B cell (primary cell): ENCODE measurements around the gene PLXNB1. TPM values are rescaled to one million over a fixed set of nuclear protein-coding genes. Genes with fewer than 3 reads are reported as not detected.

Source experiments
- ATAC-seq: fragments of 200-7000 bp; cut with Tn5 transposase; one replicate; pipeline ENCODE4 v1.10.0; 2021; ENCODE audit warnings: low read depth, mild to moderate bottlenecking, moderate number of reproducible peaks, moderate library complexity
- CTCF ChIA-PET: fragments of 350-600 bp; sonication (Branson Sonifier 250); formaldehyde crosslinking; loops from one replicate; lab custom pipeline; 2021; ENCODE audit warnings: antibody characterized with exemption, inconsistent platforms; lab: Charles Lee
- POLR2A ChIA-PET: fragments of 350-600 bp; sonication (Branson Sonifier 250); formaldehyde crosslinking; loops from one replicate; lab custom pipeline; 2021; ENCODE audit warnings: antibody characterized with exemption; lab: Charles Lee
- DNase-seq: peaks from one replicate; pipeline ENCODE4 v3.0.0; 2013
- H2AFZ ChIP-seq: 2 replicates; pipeline ENCODE4 v1.6.1; 2012; ENCODE audit warnings: mild to moderate bottlenecking, low read depth, low read length; ENCODE audit not compliant: insufficient read depth, poor library complexity, severe bottlenecking
- H3K27ac ChIP-seq, 2 donors: 1 replicate in 1 of 2; 2 replicates in 1 of 2; pipeline ENCODE4 v1.5.1; 2012 to 2013; ENCODE audit warnings: low read length in 2 of 2, mild to moderate bottlenecking in 2 of 2, moderate library complexity in 1 of 2
- H3K27me3 ChIP-seq, 4 experiments: fragments of 200-600 bp in 1 of 4; sonication (generic) in 1 of 4; replicated peaks in 1 of 4; 1 replicate in 2 of 4; 2 replicates in 2 of 4; pipeline versions ENCODE4 v1.6.1 to v1.7.0; 2013 to 2016; ENCODE audit warnings: low read length in 3 of 4, mild to moderate bottlenecking in 2 of 4, mixed read lengths in 1 of 4, moderate library complexity in 1 of 4; ENCODE audit not compliant: insufficient read depth in 4 of 4, control insufficient read depth in 3 of 4; ENCODE audit errors: control extremely low read depth in 1 of 4
- H3K36me3 ChIP-seq, 2 experiments: replicated peaks in 1 of 2; 1 replicate in 1 of 2; 2 replicates in 1 of 2; pipeline versions ENCODE4 v1.6.1 to v1.7.1; 2013; ENCODE audit warnings: low read length in 1 of 2; ENCODE audit not compliant: insufficient read depth in 2 of 2, control insufficient read depth in 1 of 2; ENCODE audit errors: control extremely low read depth in 1 of 2, extremely low read depth in 1 of 2
- H3K4me1 ChIP-seq, 2 donors: fragments of 200-600 bp in 1 of 2; sonication (generic) in 1 of 2; 1 replicate in 1 of 2; 2 replicates in 1 of 2; pipeline versions ENCODE4 v1.5.1 to v1.6.1; 2013 to 2017; ENCODE audit warnings: low read length in 2 of 2; ENCODE audit not compliant: control insufficient read depth in 2 of 2, insufficient read depth in 2 of 2
- H3K4me2 ChIP-seq: replicated peaks from 2 replicates; pipeline ENCODE3; 2012; ENCODE audit warnings: mild to moderate bottlenecking, low read depth, low read length; ENCODE audit not compliant: poor library complexity, severe bottlenecking
- H3K4me3 ChIP-seq, 5 experiments: fragments of 200-600 bp in 1 of 5; sonication (generic) in 1 of 5; 1 replicate in 3 of 5; 2 replicates in 2 of 5; pipeline versions ENCODE4 v1.5.1 to v1.7.0; 2011 to 2016; ENCODE audit warnings: low read length in 4 of 5, mild to moderate bottlenecking in 4 of 5, low read depth in 2 of 5, control low read depth in 1 of 5, moderate library complexity in 1 of 5; ENCODE audit not compliant: insufficient read depth in 1 of 5; ENCODE audit errors: control extremely low read depth in 1 of 5, extremely low read depth in 1 of 5
- H3K79me2 ChIP-seq: fragments of 200-600 bp; sonication (generic); one replicate; pipeline ENCODE4 v1.6.0; 2016; ENCODE audit warnings: low read length; ENCODE audit not compliant: control insufficient read depth, insufficient read depth
- H3K9ac ChIP-seq: fragments of 200-600 bp; sonication (generic); 2 replicates; pipeline ENCODE4 v1.6.1; 2017; ENCODE audit warnings: mild to moderate bottlenecking, low read length, moderate library complexity
- H3K9me3 ChIP-seq, 3 donors: one replicate each; pipeline versions ENCODE4 v1.6.1 to v1.7.1; 2013; ENCODE audit warnings: low read length in 2 of 3; ENCODE audit not compliant: control insufficient read depth in 2 of 3, insufficient read depth in 1 of 3; ENCODE audit errors: control extremely low read depth in 1 of 3
- H4K20me1 ChIP-seq: 2 replicates; pipeline ENCODE4 v1.6.0; 2012; ENCODE audit warnings: mild to moderate bottlenecking, low read length; ENCODE audit not compliant: insufficient read depth, control insufficient read depth, poor library complexity, severe bottlenecking
- H3K27ac Mint-ChIP-seq: one replicate; pipeline ENCODE4 v1.8.0; 2021; ENCODE audit warnings: mixed read lengths
- H3K27me3 Mint-ChIP-seq: one replicate; pipeline ENCODE4 v1.8.0; 2021; ENCODE audit warnings: mixed read lengths
- H3K4me1 Mint-ChIP-seq: one replicate; pipeline ENCODE4 v1.8.0; 2021; ENCODE audit warnings: mixed read lengths
- H3K4me3 Mint-ChIP-seq: one replicate; pipeline ENCODE4 v1.8.0; 2021; ENCODE audit warnings: mixed read lengths
- H3K9me3 Mint-ChIP-seq: one replicate; pipeline ENCODE4 v1.8.0; 2022; ENCODE audit warnings: mixed read lengths; ENCODE audit not compliant: insufficient read depth
- CTCF ChIP-seq: fragments of 200-600 bp; IDR thresholded peaks from one replicate; pipeline ENCODE4 v1.8.0; 2022; ENCODE audit warnings: antibody characterized with exemption, mild to moderate bottlenecking
- EZH2 ChIP-seq: IDR thresholded peaks from 2 replicates; pipeline ENCODE4 v1.6.1; 2012; ENCODE audit warnings: borderline replicate concordance, low read depth, mild to moderate bottlenecking, moderate library complexity, low read length; ENCODE audit not compliant: insufficient read depth, poor library complexity, severe bottlenecking
- WGBS: methylation state at CpG from one replicate; pipeline ENCODE4 v1.1.5; 2013; ENCODE audit warnings: missing lambda C conversion rate; ENCODE audit not compliant: insufficient coverage; 5-methylcytosine and 5-hydroxymethylcytosine counted together
- intact Hi-C: fragments of 100-400 bp; cut with micrococcal nuclease; formaldehyde crosslinking; loops from one replicate; pipeline ENCODE4 v1.10.0; 2022
- polyA plus RNA-seq: library from polyadenylated mRNA; depleted of rRNA; stranded (reverse); fragments of >200 nt; gene quantifications from 2 replicates; pipeline ENCODE4 v1.2.3, GENCODE V29; 2012
- total RNA-seq, 2 donors: library from RNA; stranded (reverse); fragments of 120-200 nt in 1 of 2; gene quantifications; 1 replicate in 1 of 2; 2 replicates in 1 of 2; pipeline versions ENCODE4 v1.2.3 to v1.2.4, GENCODE V29; 2013 to 2022

Gene PLXNB1
- total and polyA plus RNA-seq, 2 donors (not counting 1 experiment from before 2014, with no cell fraction given): 0.95 to 5.0 TPM

- 91% methylated on average over 8 of the region's 9 CpGs for WGBS
- POLR2A ChIA-PET: no interaction called here
- Histone ChIP-seq H4K20me1 (no peaks in the 10 kb centered on the region), H3K9me3 (no peaks in the 10 kb centered on the region), H2AFZ (no peak overlapping the region), H3K4me3 (no peak overlapping the region), H3K27ac (no peak overlapping the region), H3K79me2 (no peaks in the 10 kb centered on the region), H3K9ac (no peak overlapping the region), H3K4me1 (no peaks in the 10 kb centered on the region), H3K36me3 (no peaks in the 10 kb centered on the region), H3K4me2 (no peak overlapping the region), H3K27me3 (peaks cover 0 to 6% (median 2%) of the 10 kb centered on the region in 4 experiments)
- intact Hi-C loops: no loop called here
- TF ChIP-seq CTCF (no peak), EZH2 (no peak)
- no peaks in the 10 kb centered on the region for H3K9me3 Mint-ChIP-seq
- DNase-seq: no peak
- CTCF ChIA-PET: interaction anchor here (4.3 to 8.0 kb wide), 3 partner anchors 36 to 155 kb away, joined by 130 to 330 read pairs (median 190); partner anchors contain the start of genes CCDC51, PFKFB4, PLXNB1 and SHISA5
- H3K4me1 Mint-ChIP-seq: no peaks in the 10 kb centered on the region
- no peak overlapping the region for H3K4me3 Mint-ChIP-seq
- no peak overlapping the region for H3K27ac Mint-ChIP-seq
- peaks cover 24% of the 10 kb centered on the region for H3K27me3 Mint-ChIP-seq
- ATAC-seq: no peak
Measured at GRCh38 chr3:48397767-48398681, 31.9 kb downstream of the PLXNB1 start.

GRCh38 chr3:48395714-48396113 is 34.2 kb downstream of the PLXNB1 start:
- intact Hi-C loops: no loop called here
- peaks cover 39% of the 10 kb centered on the region for H3K27me3 Mint-ChIP-seq
- WGBS: 82% methylated on average over 2 of the region's 3 CpGs
- Histone ChIP-seq H3K9me3 (no peaks in the 10 kb centered on the region), H3K27me3 (peaks cover 0 to 6% (median 2%) of the 10 kb centered on the region in 4 experiments), H3K79me2 (no peaks in the 10 kb centered on the region), H3K4me2 (no peak overlapping the region), H3K9ac (no peak overlapping the region), H3K4me3 (no peak overlapping the region), H3K27ac (no peak overlapping the region), H3K36me3 (no peaks in the 10 kb centered on the region), H2AFZ (no peak overlapping the region), H3K4me1 (no peaks in the 10 kb centered on the region), H4K20me1 (no peaks in the 10 kb centered on the region)
- no peak overlapping the region for H3K27ac Mint-ChIP-seq
- H3K4me3 Mint-ChIP-seq: no peak overlapping the region
- DNase-seq (no peak), ATAC-seq (no peak)
- no peaks in the 10 kb centered on the region for H3K4me1 Mint-ChIP-seq
- CTCF ChIA-PET: interaction anchor here (0.7 to 2.8 kb wide), 2 partner anchors 41 to 155 kb away, joined by 3 to 9 read pairs; no protein-coding TSS in a partner anchor
- POLR2A ChIA-PET: interaction anchor here (0.7 kb wide), 1 partner anchor 910 kb away, joined by 4 read pairs; no protein-coding TSS in a partner anchor
- no peak for TF ChIP-seq CTCF
- TF ChIP-seq EZH2: no peak
- no peaks in the 10 kb centered on the region for H3K9me3 Mint-ChIP-seq
